Right ventricle myocardium inferior (tissue), 1 donor: ENCODE measurements around the gene BEST1. TPM values are rescaled to one million over a fixed set of nuclear protein-coding genes. Genes with fewer than 3 reads are reported as not detected.
"Not testable (repeated sequence)": the region's sequence is repeated elsewhere in the genome, so short reads cannot be mapped to it uniquely, and the experiment has no call there.

Experiments used
- ATAC-seq: fragments of 200-7000 bp; cut with Tn5 transposase; one replicate; pipeline ENCODE4 v1.9.1; 2020; ENCODE audit warnings: mild to moderate bottlenecking, moderate library complexity
- DNase-seq: peaks from one replicate; pipeline ENCODE4 v3.0.0; 2021; ENCODE audit errors: missing footprints
- intact Hi-C: fragments of 100-400 bp; cut with DNase I; formaldehyde crosslinking; loops from one replicate; pipeline ENCODE4 v1.11.0; 2022
- total RNA-seq: library from RNA; stranded (reverse); fragmentation: NEBNext Ultra II Directional; extraction: Animal tissue kit (Norgen Biotek cat#: 25700); gene quantifications from one replicate; pipeline ENCODE4 v1.2.1, GENCODE V29; 2021
- donor health status: DM: no; HTN: yes; CAD: no; lungs with severe emphysema.

Gene BEST1
- total RNA-seq, 1 donor from 2014 or later = 1.9 TPM

DNA sequence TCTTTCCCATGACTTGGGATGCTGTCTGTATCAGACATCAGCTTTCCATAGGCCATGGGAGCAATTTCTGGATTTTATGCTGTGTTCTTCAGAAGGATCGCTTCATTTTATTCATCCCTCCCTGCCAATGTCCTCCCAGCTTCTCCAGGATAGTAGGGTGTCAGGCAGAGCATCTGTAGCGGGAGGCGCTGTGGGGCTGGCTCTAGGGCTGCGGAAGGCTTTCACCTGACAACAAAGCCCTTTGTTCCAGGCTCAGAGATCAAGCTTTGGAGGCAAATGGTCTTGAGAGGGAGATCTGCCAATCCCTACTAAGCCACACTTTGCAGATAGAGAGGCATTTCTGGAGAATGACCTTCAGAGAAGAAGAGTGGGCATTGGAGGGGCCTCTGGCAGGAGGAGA lies 46.8 kb downstream of the BEST1 start:
- DNase-seq (no peak), ATAC-seq (no peak)
- intact Hi-C loops = no loop called here

DNA sequence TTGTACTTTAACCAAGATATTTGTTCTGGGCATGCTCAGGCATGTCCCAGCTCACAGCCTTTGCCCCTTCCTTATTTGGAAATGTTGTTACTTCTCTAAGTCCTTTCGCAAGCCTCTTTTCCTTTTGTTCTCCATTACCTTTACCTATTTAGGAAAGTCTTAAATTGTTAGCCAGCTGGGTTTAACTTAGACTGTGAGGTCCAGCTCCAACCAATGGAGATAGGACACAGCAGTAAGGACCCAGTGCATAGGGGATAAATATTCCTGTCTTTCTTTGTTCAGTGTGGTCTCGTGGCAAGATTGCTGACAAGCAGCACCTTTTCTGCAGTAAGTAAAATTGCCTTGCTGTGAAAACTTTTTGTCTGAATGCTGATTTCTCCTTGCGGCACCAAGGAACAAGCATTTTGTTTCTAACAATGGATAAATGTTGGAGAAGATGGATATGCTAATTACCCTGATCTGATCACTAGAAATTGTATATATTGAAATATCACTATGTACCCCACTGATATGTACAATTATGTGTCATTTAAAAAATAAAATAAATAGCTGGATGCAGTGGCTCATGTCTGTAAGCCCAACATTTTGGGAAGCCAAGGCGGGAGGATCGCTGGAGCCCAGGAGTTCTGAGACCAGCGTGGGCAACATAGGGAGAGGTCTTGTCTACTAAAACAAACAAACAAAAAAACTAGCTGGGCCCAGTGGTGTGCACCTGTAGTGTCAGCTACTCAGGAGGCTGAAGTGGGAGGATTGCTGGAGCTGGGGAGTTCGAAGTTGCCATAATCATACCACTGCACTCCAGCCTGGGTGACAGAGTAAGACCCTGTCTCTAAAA lies 49.2 kb downstream of the BEST1 start:
- intact Hi-C loops = no loop called here
- no peak for DNase-seq
- ATAC-seq = no peak

DNA sequence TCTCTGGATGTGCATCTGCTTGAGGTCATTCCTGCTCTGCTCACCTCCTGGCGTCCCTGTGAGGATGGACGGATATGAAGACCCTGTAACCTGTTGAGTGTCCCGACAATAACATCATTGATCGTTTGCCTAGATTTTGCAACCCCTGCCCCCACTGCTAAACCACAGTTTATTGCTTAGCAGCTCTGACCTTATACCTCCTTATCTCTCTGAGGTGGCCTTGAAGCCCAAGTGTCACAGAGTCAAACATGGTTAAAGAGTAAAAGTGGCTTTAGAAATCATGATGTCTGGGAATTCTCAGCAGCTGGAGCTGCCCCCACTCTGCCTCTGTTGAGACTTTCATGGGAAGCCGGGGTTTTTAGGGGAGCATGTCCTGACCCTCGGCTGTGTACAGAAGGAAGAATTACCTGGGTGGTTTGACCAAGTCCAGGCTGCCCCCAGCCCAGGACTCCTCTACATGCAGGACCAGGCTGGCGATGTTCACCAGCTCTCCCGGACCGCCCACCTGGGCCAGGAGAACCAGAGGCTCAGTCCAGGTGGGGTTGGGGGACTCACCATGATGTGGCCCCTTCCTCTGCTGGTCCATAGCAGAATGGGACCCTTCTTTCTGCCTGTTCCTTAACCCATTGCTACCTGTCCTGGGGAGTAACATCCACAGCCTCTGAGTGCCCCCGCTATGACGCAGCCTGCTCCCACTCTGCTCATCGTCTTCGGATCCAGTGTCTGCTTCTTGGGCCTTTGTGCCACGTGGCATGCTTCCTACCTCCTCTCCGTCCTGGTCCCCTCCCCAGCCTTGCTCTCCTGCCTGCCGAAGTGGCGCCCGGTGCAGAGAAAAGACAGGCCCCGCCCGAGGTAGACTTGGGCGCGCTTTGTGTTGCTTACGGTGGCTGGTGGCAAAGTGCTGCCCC lies 50.6 kb downstream of the BEST1 start:
- ATAC-seq (no peak), DNase-seq (no peak)
- intact Hi-C loops = no loop called here

- ATAC-seq (peak; percentile 45), DNase-seq (no peak)
- intact Hi-C loops = no loop called here
Observed at GRCh38 chr11:62001450-62002191, 51.5 kb downstream of the BEST1 start.

GRCh38 chr11:62002283-62002682 lies 52.1 kb downstream of the BEST1 start:
- intact Hi-C loops, DNase-seq, ATAC-seq: not testable (repeated sequence)

- intact Hi-C loops = no loop called here
- DNase-seq (no peak), ATAC-seq (peak; percentile 47)
Observed at GRCh38 chr11:62004473-62004872, 54.3 kb downstream of the BEST1 start.

GRCh38 chr11:62008193-62008592 lies 58.0 kb downstream of the BEST1 start:
- intact Hi-C loops = no loop called here
- ATAC-seq (no peak), DNase-seq (no peak)

- intact Hi-C loops = no loop called here
- ATAC-seq (no peak), DNase-seq (no peak)
Observed at GRCh38 chr11:62010935-62011528, 60.9 kb downstream of the BEST1 start.

GRCh38 chr11:62011881-62012280 lies 61.7 kb downstream of the BEST1 start:
- intact Hi-C loops = no loop called here
- DNase-seq (no peak), ATAC-seq (no peak)

DNA sequence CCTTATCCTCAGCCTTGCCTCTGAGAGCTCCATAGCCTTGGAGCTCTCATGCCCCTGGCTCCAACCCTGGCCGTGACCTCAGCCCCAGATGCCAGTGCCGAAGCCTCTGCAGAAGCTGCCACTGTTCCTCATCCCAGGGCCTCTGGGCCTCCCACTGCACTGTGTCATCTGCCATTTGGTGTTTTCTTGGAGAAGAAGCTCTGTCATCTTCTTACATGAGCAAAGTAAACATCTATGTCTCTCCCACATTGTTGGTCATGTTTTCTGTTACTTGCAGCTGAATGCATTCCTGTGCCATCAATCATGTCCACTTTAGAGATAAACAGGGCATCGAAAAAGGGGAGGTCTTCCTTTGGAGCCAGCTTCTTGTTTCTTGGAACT lies 62.3 kb downstream of the BEST1 start:
- DNase-seq (no peak), ATAC-seq (no peak)
- intact Hi-C loops = no loop called here

DNA sequence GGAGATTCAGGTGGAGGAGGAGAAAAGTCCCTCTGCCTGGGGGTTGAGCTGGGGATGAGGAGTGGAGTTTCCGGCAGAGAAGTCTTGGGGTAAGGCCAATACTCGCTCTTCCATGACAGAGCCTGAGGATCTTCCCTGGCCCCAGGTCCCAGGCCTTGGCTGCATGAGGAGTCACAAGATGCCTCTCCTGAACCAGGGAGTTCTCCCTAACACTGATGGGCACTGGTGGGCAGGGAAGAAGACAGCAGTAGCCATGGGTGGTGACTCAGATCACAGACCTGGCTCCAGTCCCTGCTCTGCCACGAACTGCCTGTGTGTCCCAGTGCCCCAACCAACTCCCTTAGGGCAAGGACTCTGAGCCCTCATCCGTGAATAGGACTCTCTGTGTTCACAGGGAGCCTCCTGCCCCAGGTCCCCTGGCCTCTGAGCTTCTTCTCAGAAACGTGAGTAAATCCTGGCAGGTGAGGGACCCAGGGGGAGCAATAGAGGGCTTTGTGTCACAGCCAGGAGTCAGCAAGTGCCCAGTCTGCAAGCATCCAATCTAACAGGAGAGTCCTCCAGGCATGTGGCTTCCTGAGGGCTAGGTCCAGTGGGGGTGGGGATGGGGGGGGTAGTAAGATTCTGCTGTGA lies 62.8 kb downstream of the BEST1 start:
- intact Hi-C loops = no loop called here
- ATAC-seq (no peak), DNase-seq (no peak)

Other genes starting within 250 kb of the BEST1 start
- gene MYRF, start 197.7 kb upstream of the BEST1 start, total RNA-seq = 0.30 TPM
- gene TMEM258, start 157.8 kb upstream of the BEST1 start, total RNA-seq = 130 TPM
- gene FEN1, start 157.4 kb upstream of the BEST1 start, total RNA-seq = 7.0 TPM
- gene FADS1, start 133.3 kb upstream of the BEST1 start, total RNA-seq = 25.7 TPM
- 35.7 TPM for gene FADS2, start 122.1 kb upstream of the BEST1 start, total RNA-seq
- 113 TPM for gene FADS3, start 58.8 kb upstream of the BEST1 start, total RNA-seq
- gene RAB3IL1, start 32.8 kb upstream of the BEST1 start, total RNA-seq = 14.0 TPM
- 2,493 TPM for gene FTH1, start 17.3 kb downstream of the BEST1 start, total RNA-seq
- 10.5 TPM for gene INCENP, start 173.7 kb downstream of the BEST1 start, total RNA-seq
- gene SCGB1D1, start 239.9 kb downstream of the BEST1 start, total RNA-seq = not detected